Astrocyte (in vitro differentiated cells and primary cell): ENCODE results near the gene EIF3L. TPM values are rescaled to one million over a fixed set of nuclear protein-coding genes. Genes with fewer than 3 reads are reported as not detected.

Experiments
- DNase-seq: peaks from one replicate; pipeline ENCODE4 v3.0.0-alpha.2; 2010; ENCODE audit warnings: low read depth
- FAIRE-seq: peaks from 2 replicates; lab custom pipeline; 2011; peaks lifted over from hg19 to GRCh38; lab: Jason Lieb, UNC
- H2AFZ ChIP-seq: 2 replicates; pipeline ENCODE4 v1.6.0; 2012; ENCODE audit warnings: low read depth, low read length, inconsistent platforms
- H3K27ac ChIP-seq: 2 replicates; pipeline ENCODE4 v1.5.1; 2011; ENCODE audit warnings: low read depth, low read length, inconsistent platforms
- H3K27me3 ChIP-seq: 2 replicates; pipeline ENCODE4 v1.6.0; 2011; ENCODE audit warnings: low read length, inconsistent platforms; ENCODE audit not compliant: insufficient read depth
- H3K36me3 ChIP-seq: 2 replicates; pipeline ENCODE4 v1.5.1; 2011; ENCODE audit warnings: low read length, inconsistent platforms; ENCODE audit not compliant: insufficient read depth
- H3K4me1 ChIP-seq: 2 replicates; pipeline ENCODE4 v1.5.1; 2011; ENCODE audit warnings: low read length, inconsistent platforms; ENCODE audit not compliant: insufficient read depth
- H3K4me2 ChIP-seq: 2 replicates; pipeline ENCODE4 v1.6.0; 2012; ENCODE audit warnings: low read length, inconsistent platforms
- H3K4me3 ChIP-seq: 2 replicates; pipeline ENCODE4 v1.5.1; 2011; ENCODE audit warnings: low read depth, mild to moderate bottlenecking, low read length, inconsistent platforms; ENCODE audit not compliant: insufficient read depth
- H3K79me2 ChIP-seq: 2 replicates; pipeline ENCODE4 v1.6.0; 2012; ENCODE audit warnings: mild to moderate bottlenecking, low read length, inconsistent platforms; ENCODE audit not compliant: insufficient read depth
- H3K9ac ChIP-seq: 2 replicates; pipeline ENCODE4 v1.6.0; 2012; ENCODE audit warnings: mild to moderate bottlenecking, low read length, inconsistent platforms
- H3K9me3 ChIP-seq: 2 replicates; pipeline ENCODE4 v1.5.1; 2012; ENCODE audit warnings: low read depth, mild to moderate bottlenecking, low read length, inconsistent platforms; ENCODE audit not compliant: insufficient read depth
- H4K20me1 ChIP-seq: 2 replicates; pipeline ENCODE4 v1.6.0; 2012; ENCODE audit warnings: low read length, inconsistent platforms; ENCODE audit not compliant: insufficient read depth
- H3K27ac Mint-ChIP-seq: one replicate; pipeline ENCODE4 v1.8.0; 2021; ENCODE audit warnings: mild to moderate bottlenecking, mixed read lengths; ENCODE audit not compliant: unreplicated experiment
- H3K27me3 Mint-ChIP-seq: one replicate; pipeline ENCODE4 v1.8.0; 2021; ENCODE audit warnings: low read depth, mixed read lengths; ENCODE audit not compliant: unreplicated experiment
- H3K36me3 Mint-ChIP-seq: one replicate; pipeline ENCODE4 v1.8.0; 2021; ENCODE audit warnings: low read depth, mixed read lengths; ENCODE audit not compliant: unreplicated experiment
- H3K4me1 Mint-ChIP-seq: one replicate; pipeline ENCODE4 v1.8.0; 2021; ENCODE audit warnings: low read depth, mixed read lengths; ENCODE audit not compliant: unreplicated experiment
- H3K4me3 Mint-ChIP-seq: one replicate; pipeline ENCODE4 v1.8.0; 2021; ENCODE audit warnings: mild to moderate bottlenecking, moderate library complexity, mixed read lengths; ENCODE audit not compliant: unreplicated experiment
- H3K9me3 Mint-ChIP-seq: one replicate; pipeline ENCODE4 v1.8.0; 2021; ENCODE audit warnings: mild to moderate bottlenecking, mixed read lengths; ENCODE audit not compliant: unreplicated experiment
- CTCF ChIP-seq: IDR thresholded peaks from 2 replicates; pipeline ENCODE4 v1.5.1; 2011; ENCODE audit warnings: low read depth, mild to moderate bottlenecking, inconsistent platforms, low read length, moderate library complexity; ENCODE audit not compliant: insufficient read depth
- EZH2 ChIP-seq: IDR thresholded peaks from 2 replicates; pipeline ENCODE4 v1.6.1; 2012; ENCODE audit warnings: mild to moderate bottlenecking, low read length, inconsistent platforms; ENCODE audit not compliant: insufficient read depth
- total RNA-seq: library from RNA; stranded (reverse); gene quantifications from 2 replicates; pipeline ENCODE4 v1.2.1, GENCODE V29; 2021

Gene EIF3L
- total RNA-seq, 1 donor from 2014 or later, result 323 TPM

- no peak overlapping the region for H3K4me3 ChIP-seq
- TF ChIP-seq EZH2 (no peak), CTCF (no peak)
- H3K27me3 Mint-ChIP-seq, result no peaks in the 10 kb centered on the region
- peaks cover 17% of the 10 kb centered on the region for H3K36me3 ChIP-seq
- no peak for DNase-seq
- no peak overlapping the region for H3K4me3 Mint-ChIP-seq
- no peak overlapping the region for H3K27ac Mint-ChIP-seq
- no peaks in the 10 kb centered on the region for H3K27me3 ChIP-seq
- no peak for FAIRE-seq
- H4K20me1 ChIP-seq, result peaks cover 65% of the 10 kb centered on the region
- peaks cover 13% of the 10 kb centered on the region for H3K79me2 ChIP-seq
- H3K9me3 ChIP-seq, result no peaks in the 10 kb centered on the region
- H3K27ac ChIP-seq, result no peak overlapping the region
- H3K9me3 Mint-ChIP-seq, result no peaks in the 10 kb centered on the region
- peaks cover 6% of the 10 kb centered on the region for H3K4me1 ChIP-seq
- peaks cover 13% of the 10 kb centered on the region for H3K36me3 Mint-ChIP-seq
- no peak overlapping the region for H2AFZ ChIP-seq
- peaks cover 14% of the 10 kb centered on the region for H3K4me1 Mint-ChIP-seq
- no peak overlapping the region for H3K9ac ChIP-seq
- H3K4me2 ChIP-seq, result no peak overlapping the region
These were observed 78.4 kb downstream of the EIF3L start for GRCh38 chr22:37927637-37927936.

- Histone ChIP-seq H3K4me2 (no peak overlapping the region), H3K9me3 (no peaks in the 10 kb centered on the region), H3K79me2 (peaks cover 13% of the 10 kb centered on the region), H2AFZ (no peak overlapping the region), H4K20me1 (peaks cover 70% of the 10 kb centered on the region), H3K27ac (no peak overlapping the region), H3K9ac (no peak overlapping the region), H3K36me3 (peaks cover 14% of the 10 kb centered on the region), H3K4me3 (no peak overlapping the region), H3K4me1 (peaks cover 20% of the 10 kb centered on the region), H3K27me3 (no peaks in the 10 kb centered on the region)
- no peaks in the 10 kb centered on the region for H3K27me3 Mint-ChIP-seq
- H3K36me3 Mint-ChIP-seq, result peaks cover 16% of the 10 kb centered on the region
- DNase-seq (no peak), FAIRE-seq (no peak)
- H3K4me1 Mint-ChIP-seq, result peaks cover 26% of the 10 kb centered on the region
- H3K4me3 Mint-ChIP-seq, result no peak overlapping the region
- H3K9me3 Mint-ChIP-seq, result no peaks in the 10 kb centered on the region
- H3K27ac Mint-ChIP-seq, result no peak overlapping the region
- TF ChIP-seq CTCF (no peak), EZH2 (no peak)
These were observed 80.2 kb downstream of the EIF3L start for GRCh38 chr22:37929390-37929789.

- H3K27ac Mint-ChIP-seq, result peak overlapping the region; percentile 53
These were observed 81.2 kb downstream of the EIF3L start for GRCh38 chr22:37930270-37930951.

More at GRCh38 chr22:37930270-37930951, 81.2 kb downstream of the EIF3L start:
- no peaks in the 10 kb centered on the region for H3K9me3 ChIP-seq
- H2AFZ ChIP-seq, result no peak overlapping the region
- FAIRE-seq, result no peak
- DNase-seq, result no peak
- peaks cover 22% of the 10 kb centered on the region for H3K4me1 Mint-ChIP-seq
- peak overlapping the region; percentile 38 for H3K9ac ChIP-seq
- H3K4me3 ChIP-seq, result no peak overlapping the region
- H3K36me3 ChIP-seq, result peaks cover 14% of the 10 kb centered on the region
- H3K4me3 Mint-ChIP-seq, result no peak overlapping the region
- peaks cover 16% of the 10 kb centered on the region for H3K36me3 Mint-ChIP-seq
- H3K27ac ChIP-seq, result no peak overlapping the region
- H4K20me1 ChIP-seq, result peaks cover 59% of the 10 kb centered on the region
- peaks cover 13% of the 10 kb centered on the region for H3K79me2 ChIP-seq
- peaks cover 20% of the 10 kb centered on the region for H3K4me1 ChIP-seq
- H3K4me2 ChIP-seq, result no peak overlapping the region
- no peaks in the 10 kb centered on the region for H3K27me3 ChIP-seq
- TF ChIP-seq CTCF (peak; percentile 35), EZH2 (no peak)
- no peaks in the 10 kb centered on the region for H3K9me3 Mint-ChIP-seq
- H3K27me3 Mint-ChIP-seq, result no peaks in the 10 kb centered on the region
